GDM1 (cell line): ENCODE results near the gene PFDN4.

ENCODE experiments used
- DNase-seq: peaks from one replicate; lab custom pipeline; 2025; lab: John Stamatoyannopoulos, UW

Gene PFDN4

DNA sequence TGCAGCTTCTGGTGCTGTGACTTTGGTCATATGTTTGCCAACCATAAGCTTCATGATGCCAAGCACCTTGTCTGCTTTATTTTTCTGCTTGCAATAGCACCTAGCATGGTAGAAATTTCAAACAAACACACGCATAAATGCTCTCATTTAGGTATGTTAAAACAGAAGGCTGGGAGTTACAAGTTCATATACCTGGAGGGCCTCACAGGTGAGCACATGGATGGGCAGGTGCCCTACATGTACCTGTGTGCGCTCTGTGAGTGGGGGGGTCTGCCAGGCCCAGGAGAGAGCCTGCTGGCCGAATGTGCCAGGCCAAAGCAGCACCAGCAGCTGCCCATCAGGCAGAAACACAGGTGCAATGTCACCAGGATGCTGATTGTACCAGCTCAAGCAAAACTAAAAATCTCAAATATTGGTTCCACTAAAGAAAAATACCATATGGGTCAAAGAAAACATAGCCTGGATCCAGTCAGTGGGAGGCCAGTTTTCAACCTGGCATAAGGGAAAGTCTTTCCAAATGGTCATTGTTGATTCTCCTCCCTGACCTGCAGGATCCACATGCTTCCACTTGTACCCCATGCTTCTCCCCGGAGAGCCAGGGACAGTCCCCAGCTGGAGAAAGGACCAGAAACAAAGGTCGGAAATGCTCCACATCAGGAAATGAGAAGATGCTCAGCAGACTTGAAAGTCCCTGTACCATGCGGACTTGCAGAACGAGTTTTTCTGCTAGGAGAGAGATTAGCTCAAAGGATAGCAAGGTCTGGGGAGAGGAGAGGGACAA is 7.2 kb upstream of the PFDN4 start:
- DNase-seq, result no peak

DNA sequence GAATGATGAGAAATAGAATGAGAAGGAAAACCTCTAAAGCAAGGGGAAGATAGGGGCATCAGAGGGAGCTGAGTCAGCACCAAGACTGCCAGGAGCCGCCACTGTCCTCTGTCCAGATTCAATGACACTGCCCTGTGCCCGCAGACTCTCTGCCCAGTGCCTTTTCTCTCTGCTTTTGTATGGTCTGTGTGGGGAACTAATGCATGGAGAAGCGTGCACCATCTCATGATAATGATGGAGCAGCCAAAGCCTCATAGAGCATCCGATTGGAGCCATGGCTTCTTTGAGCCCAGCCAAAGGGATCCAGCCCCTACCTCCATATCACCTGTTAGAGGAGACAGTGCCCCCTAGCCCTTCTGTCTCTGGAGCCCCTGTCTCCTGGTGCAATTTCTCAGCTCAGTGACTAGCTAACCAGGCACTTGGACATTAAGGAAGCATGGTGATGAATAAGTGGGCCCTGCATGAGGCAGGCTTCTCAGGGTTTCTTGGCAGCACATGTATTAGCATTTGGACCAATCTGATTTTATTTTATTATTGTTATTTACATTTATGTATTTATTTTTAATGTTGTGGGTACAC is 6.5 kb upstream of the PFDN4 start:
- no peak for DNase-seq

DNA sequence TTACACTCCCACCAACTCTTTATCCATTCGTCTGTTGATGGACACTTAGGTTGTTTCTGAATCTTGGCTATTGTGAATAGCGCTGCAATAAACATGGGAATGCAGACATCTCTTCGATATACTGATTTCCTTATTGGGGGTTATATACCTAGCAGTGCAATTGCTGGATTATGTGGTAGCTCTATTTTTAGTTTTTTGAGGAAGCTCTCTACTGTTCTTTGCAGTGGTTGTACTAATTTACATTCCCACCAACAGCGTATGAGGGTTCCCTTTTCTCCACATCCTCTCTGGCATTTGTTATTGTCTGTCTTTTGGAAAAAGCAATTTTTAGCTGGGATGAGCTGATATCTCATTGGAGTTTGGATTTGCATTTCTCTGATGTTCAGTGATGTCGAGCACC is 4.6 kb upstream of the PFDN4 start:
- peak; percentile 17 for DNase-seq

DNA sequence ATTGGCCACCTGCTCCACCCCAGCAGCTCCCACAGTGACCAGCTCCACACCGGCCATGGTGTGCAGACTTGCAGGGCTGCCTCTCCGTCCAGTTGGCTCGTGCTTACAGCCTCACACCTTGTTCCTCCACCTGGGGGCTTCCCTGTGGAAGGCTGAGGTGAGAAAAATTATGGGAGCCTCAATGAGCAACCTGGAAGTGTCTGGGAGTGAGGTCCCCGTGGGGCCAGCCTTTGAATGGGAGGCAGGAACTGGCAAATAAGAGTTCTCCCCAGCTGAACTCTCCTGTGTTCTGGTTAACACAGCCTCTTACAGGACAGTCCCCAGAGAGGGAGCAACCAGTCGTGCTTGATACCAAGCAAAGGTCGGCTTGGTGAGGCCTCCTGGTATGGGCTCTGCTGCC is 3.8 kb upstream of the PFDN4 start:
- DNase-seq, result no peak

DNA sequence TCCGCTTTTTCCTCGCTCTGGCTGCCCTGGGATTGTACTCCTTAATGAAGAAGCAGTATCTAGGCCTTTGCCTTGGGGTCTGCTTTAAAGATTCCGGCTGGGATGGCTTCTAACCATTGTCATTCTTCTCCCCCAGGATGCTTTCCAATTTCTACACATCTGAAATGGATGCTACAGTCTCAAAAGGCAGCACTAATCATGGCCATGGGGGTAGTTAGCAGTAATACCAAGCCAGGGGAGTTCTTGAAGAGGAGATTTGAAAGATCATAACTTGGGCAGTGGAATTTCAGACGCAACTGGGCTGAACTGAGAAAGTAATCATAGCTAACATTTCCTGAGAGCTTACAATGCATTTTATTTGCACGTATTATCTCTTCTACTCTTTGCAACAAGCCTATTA is 3.4 kb upstream of the PFDN4 start:
- DNase-seq, result no peak

DNA sequence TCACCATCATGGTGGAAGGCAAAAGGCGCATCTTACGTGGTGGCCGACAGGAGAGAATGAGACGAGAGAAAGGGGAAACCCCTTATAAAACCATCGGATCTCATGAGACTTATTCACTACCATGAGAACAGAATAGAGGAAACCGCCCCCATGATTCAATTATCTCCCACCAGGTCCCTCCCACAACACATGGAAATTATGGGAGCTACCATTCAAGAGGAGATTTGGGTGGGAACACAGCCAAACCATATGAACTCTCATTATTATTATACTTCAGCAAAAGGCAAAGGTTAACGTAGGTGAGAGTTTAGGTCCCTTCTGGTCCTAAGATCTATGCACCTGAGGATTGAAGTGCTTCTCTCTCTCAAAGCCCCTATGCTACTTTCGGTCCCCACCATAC is 2.4 kb upstream of the PFDN4 start:
- no peak for DNase-seq

DNA sequence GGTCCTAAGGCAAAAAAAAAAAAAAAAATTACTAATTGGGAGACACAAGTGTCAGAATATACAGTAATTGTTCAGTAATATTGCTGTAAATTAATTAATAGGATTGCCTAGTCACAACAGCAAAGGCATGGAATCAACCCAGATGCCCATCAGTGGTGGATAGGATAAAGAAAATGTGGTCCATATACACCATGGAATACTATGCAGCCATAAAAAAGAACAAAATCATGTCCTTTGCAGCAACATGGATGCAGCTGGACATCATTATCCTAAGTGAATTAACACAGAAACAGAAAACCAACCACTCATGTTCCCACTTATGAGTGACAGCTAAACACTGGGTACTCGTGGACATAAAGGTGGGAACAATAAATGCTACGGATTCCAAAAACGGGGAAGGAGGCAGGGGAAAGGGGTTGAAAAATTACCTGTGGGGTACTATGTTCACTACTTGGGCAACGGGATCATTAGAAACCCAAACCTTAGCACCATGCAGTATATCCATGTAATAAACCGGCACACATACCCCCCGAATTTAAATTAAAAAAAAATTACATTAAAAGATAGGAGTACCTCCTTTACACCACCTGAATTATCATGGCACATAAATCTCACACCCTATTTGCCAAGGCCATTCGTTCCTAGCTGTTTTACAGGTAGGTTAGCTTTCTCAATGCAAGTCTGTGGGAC is 689 bp upstream of the PFDN4 start:
- no peak for DNase-seq

DNA sequence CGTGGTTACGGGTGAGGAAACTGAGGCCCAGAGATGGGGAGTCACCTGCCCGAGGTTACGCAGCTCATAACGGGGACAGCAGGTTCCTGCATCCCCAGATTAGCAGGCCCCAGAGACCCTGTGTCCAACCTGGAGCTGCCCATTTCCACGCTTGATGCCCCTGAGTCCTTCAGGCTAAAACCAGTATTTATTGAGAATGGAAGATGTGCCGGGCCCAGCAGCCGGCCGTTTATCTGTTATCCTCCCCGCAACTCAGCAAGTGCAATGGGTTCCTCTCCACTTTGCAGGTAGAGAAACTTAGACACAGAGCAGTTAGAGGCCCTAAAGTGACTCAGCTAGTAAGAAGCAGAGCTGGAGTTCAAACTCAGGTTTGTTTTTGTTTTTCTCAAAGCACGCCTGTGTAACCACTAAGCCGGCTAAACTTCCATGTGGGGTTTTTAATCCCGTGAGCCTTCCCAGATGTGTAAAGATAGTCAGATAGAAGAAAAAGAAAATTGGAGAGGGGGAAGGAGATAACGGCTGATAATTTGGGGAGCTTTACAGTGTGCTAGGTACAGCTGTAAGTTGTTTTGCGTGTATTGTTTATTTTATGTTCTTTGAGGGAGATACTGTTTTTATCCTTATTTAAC is 775 bp downstream of the PFDN4 start:
- DNase-seq, result no peak

DNA sequence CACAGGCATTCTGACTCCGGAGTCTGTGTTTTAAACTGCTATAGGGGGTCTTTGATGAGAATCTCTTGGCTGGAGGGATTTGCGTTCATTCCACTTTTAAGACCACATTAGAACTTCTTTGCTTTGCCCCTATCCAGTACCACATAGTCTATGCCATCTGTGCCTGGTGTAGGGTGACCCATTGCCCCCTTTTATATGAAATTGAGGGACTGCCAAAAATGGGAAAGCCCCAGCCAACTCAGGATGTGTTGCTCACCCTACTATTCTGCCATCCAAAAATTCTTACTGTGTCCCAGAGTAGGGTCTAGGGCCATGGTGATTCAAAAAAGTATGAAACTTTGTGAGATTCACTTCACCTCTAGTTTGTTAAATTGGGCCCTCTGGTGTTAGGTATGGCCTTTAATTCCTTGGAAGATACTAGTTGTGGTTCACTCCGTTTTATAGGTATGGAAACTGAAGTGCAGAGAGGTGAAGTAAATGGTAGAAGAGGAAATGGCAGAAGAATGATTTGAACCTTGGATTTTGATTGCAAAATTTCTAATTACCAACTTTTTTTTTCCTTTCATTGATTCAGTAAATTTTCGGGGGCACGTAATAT is 1.4 kb downstream of the PFDN4 start:
- DNase-seq, result no peak

DNA sequence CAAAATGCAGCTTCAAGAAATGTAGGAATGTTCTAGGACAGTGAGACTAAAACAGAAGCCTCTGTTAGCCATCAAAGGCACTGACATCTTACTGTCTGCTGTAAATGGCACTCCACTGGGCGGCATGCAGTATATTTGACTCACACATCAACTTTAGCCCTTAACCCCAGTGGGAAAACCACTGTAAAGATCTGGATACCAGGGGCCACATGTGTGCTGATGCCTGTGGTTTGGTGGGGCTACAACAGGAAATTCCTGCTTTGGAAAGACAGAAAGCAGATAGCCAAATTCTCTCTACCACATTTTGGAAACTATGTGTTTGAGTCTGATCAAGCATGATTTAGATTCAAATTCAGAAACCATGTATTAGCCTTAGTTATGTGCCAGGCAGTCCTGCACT is 4.3 kb downstream of the PFDN4 start:
- no peak for DNase-seq

DNA sequence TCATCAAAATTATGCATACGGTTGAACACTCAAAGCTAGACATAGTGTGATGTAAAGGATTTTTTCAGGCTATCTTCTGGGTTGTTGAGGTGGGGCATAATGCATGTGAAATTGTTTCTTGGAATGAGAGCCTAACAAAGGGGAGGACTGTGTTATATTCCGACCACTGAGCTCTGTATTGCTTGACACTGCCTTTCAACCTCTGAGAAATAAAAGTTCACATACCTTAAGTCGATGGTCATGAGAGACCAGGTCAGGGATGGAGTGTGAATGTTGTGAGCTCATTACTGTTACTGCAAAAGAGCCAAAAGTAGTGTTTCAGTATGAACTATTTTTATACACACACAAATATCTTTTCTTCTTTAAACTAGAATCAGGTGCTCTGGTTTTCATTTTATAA is 5.0 kb downstream of the PFDN4 start:
- no peak for DNase-seq

DNA sequence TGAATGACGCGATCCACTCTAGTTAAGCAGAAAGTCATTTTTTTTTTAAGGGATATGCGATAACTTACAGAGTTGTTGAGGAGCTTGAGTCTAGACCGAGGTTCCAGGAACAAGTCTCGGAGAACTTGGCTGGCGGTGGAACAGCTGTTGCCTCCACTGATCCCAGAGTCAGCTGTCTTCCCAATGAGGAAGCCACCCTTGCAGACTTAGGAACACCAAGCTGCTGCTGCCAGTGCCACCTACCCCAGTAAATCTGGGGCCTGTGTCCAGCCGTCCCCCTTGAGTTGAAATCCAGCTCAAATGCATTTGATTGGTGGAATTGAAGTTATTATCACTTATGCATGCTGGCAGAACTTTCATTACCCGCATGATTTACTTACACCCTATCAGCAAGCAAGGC is 6.7 kb downstream of the PFDN4 start:
- no peak for DNase-seq

DNA sequence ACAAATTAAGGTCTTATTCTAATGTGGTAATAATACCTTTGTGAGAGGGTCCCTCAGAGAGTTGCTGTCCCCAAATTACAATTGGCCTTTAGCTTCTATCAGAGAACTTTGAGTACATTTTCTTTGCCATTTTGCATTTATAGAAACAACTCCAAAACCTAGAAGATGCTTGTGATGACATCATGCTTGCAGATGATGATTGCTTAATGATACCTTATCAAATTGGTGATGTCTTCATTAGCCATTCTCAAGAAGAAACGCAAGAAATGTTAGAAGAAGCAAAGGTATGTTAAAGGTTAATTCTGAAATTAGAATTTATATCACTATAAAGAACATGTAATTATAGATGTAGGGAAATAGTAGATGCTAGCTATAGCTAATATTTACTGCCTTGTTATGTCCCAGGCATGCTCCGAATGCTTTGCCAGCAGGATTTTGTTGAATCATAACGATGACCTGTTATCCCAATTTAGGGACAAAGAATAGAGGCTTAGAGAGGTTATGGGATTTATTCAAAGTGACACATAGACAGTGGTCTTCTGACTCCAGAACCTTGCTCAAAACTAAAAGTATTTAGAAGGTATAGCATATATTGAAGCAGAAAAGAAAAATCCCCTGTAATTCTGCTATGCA is 7.4 kb downstream of the PFDN4 start:
- DNase-seq, result no peak

DNA sequence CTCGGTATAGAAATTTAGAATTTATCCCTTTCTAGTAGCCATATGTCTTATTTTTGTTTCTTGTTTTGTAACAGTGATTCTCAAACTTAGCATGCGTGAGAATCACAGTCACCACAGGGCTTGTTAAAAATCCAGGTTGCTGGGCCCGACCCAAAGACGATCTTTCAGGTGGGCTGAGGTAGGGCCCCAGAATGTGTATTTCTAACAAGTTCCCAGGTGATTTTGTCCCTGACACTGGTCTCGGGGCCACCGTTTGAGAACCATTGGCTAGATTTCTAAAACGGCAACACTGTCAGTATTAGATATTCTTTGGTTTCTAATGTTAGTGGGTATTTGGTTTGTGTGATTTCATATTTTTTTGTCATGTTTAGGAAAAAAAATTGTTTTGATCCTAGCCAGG is 9.9 kb downstream of the PFDN4 start:
- DNase-seq, result no peak

DNA sequence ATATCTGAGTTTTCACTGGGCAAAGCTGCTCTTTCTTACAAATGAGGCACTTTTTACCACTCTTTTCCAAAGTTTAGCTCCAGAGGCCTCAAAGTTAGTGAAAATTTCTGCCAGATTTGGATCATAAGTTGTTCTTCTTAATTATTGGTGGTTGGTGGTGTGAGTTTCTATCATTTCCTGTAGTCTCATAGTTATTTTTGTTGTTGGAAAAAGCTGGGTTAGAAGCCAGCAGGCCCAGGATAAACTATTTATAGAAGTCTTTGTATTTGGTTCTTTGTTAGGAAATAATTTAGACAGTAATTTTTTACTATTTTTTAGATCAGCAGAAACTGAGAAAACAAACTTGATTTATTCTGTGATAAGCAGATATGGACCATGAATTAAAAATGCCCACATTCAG is 10.6 kb downstream of the PFDN4 start:
- DNase-seq, result no peak

DNA sequence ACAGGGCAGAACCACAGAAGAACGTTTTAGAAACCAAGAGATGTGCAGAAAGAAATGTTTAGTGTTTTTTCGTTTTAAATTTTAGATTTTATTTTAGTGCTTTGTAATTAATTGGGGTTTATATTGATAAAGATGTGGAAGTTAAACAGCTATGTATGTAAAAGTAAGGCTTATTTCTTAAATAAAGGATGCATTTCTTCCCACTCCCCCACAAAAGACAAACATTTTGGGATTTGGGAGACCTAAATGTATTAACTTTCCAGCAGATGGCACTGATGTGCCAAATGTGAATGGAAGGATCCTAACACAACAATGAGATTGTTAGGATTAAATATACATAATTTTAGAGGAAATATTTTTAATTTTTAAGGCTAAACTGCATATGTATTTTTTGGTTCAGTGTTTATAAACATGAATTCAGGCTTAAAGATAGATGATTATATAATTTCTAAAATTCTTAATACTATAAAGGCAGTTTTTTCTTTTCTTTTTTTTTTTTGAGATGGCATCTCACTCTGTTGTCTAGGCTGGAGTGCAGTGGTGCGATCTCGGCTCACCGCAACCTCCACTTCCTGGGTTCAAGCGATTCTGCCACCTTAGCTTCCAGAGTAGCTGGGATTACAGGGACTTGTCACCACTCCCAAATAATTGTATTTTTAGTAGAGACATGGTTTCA is 12.0 kb downstream of the PFDN4 start:
- DNase-seq, result no peak

DNA sequence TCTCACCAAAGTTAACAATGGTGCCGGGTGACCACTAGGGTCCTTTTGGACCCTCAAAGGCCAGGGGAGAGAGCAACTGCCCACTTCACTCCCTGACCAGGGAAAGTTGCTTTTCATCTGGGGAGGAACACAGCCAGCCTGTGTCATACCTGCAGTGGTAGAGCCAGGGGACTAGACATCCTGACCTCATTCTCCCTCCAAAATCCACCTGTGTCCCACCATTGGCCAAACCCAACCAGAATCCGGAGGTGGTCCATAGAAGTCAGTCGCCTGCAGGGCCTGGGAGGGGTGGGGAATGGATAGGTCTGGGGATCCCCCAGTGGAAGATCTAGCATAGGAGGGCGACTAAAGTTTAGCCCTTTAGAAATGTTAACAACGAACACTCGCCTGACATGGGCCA is 12.8 kb downstream of the PFDN4 start:
- DNase-seq, result no peak

DNA sequence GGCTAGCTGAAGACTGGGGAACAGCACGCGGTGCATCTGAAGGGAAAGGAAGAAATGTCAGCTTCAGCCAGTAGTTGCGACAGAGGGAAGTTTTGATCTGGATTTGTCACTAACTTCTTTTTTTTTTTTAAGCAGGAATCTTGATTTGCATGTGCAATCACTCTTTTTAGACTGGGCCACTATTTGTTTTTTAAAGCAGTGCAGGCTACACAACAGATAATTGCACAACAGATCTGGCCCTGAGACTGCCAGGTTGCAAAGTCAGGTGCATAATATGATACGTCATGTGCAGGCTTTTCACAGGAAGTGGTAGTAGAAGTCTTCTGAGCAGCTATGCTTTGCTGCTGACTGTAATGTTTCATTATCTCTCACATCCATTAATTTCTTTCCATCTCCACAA is 13.5 kb downstream of the PFDN4 start:
- DNase-seq, result no peak

DNA sequence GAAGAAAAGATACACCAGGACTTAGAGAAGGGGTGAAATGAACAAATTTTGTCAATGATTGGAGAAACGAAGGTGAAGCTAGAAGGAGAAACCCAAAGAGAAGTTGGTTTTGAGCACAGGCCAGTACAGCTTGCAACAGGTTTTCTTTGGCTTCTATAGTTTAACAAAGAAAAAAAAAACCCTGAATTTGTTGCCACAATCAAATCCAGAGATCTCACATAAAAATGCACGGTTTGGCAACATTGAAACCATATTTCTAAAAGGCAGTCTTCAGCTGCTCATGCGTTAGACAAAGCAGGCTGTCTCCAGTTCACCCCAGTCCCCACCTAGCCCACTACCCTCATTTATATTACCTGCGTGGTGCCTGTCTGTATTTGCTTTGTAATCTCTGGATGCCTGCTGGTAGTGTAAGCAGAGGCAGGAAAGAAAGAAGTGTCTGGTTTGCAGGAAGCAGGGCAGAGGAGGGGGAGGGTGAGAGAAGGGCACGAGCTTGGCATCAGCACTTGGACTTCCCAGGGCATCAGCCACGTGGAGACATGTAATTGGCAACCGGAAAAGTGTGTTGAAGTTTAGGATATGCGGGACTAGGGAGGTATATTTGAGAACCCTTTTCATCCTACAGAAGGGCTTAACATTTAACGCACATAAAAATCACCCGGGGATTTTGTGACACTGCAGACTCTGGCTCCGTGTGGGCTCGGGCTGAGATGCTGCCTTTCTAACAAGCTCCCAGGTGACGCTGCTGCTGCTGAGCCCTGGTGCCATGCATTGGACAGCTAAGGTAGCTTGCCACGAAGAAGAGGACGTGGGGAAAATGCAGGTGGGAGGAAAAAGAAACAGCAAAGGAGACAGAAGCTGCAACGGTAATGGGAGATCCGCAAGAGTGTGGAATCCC is 14.4 kb downstream of the PFDN4 start:
- DNase-seq, result no peak

DNA sequence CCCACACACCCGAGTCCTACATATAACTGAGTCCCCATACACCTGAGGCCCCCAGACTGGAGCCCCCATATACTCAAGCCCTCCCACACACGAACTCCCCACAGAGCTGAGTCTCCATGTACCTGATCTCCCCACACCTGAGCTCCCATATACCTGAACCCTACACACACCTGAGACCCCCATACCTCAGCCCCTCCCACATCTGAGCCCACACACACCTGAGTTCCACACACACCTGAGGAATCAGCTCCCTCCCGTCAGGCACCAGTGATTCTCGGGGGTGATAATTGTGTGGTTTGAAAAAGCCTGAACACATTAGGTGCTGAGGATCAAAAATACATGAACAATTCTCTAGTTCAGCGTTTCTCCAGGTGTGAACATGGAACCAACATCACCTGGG is 15.4 kb downstream of the PFDN4 start:
- no peak for DNase-seq

DNA sequence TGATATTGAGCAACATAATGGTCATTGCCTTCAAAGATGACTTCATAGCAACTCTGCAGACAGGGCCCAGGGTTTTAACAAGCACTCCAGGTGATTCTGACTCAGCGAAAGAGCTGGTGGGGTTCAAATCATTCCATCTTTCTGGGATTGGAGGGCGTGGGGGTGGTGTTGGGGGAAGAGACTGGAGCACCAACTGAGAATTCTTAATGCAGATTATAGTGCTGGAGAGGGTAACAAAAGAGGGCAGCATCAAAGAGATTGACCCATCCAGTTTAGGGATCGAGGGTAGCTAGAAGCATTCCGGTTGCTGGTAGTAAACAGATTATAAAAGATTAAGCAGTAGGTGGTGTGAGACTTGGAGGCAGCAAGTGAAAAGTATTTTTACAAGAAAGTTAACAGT is 15.9 kb downstream of the PFDN4 start:
- DNase-seq, result no peak
